ENCODE results near the gene CHADL. TPM values are rescaled to one million over a fixed set of nuclear protein-coding genes. Genes with fewer than 3 reads are reported as not detected.

CHADL gene
- total and polyA plus RNA-seq, 10 of the 15 experiments (the other 5 are each of a cell fraction or from before 2014, with no cell fraction given): 0.24 TPM; not detected in 9

DNA sequence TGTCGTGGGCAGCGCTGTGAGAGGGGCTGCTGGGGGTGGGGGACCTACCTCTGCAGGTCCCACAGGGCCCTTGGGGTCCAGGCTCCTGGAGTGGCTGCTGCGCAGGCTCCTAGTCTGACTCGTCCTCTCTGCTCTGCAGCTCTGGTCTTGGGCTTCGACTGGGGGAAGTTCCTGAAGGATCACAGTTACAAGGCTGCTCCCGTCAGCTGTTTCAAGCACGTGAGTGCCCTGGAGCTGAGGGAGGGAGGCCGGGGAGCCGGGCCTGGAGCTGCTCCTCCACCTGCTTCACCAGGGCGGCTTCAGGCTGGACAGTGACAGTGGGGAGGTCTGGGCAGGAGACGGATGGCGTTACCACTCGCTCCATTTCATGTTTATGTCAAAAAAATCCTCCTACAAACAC lies 23.7 kb downstream of the CHADL start:
- CTCF ChIA-PET: interaction anchor here (0.6 to 1.3 kb wide), 3 partner anchors 21 to 294 kb away, joined by 3 to 9 read pairs (median 3); no protein-coding TSS in a partner anchor
- Histone ChIP-seq H3K4me1 (ENCODE audit: control insufficient read depth, insufficient read depth, low read length) (peaks cover 12% of the 10 kb centered on the region), H3K9ac (ENCODE audit: control insufficient read depth, insufficient read depth, low read length) (no peak overlapping the region), H3K36me3 (ENCODE audit: control insufficient read depth in 2 of 2, insufficient read depth in 2 of 2, low read length in 1 of 2) (peaks cover 9 to 17% of the 10 kb centered on the region in 2 experiments), H3K4me3 (peak overlapping the region; percentile 5; the same call in 1 of the 2 replicates), H3K4me2 (ENCODE audit: control insufficient read depth, insufficient read depth) (peak overlapping the region; percentile 64; the same call in 1 of the 2 replicates), H2AFZ (ENCODE audit: control insufficient read depth, low read depth, low read length) (no peak overlapping the region), H3K27ac (ENCODE audit: control insufficient read depth, insufficient read depth) (peak overlapping the region; percentile 56), H3K79me2 (ENCODE audit: control insufficient read depth, insufficient read depth, low read length) (no peaks in the 10 kb centered on the region), H4K20me1 (ENCODE audit: control insufficient read depth, insufficient read depth) (no peaks in the 10 kb centered on the region), H3K9me3 (replicated peaks; ENCODE audit: control insufficient read depth, insufficient read depth, low read length) (no peaks in the 10 kb centered on the region; the same call in 2 of the 3 replicates), H3K27me3 (replicated peaks in 1 of 2; ENCODE audit: control insufficient read depth in 2 of 2, insufficient read depth in 2 of 2, low read length in 1 of 2) (no peaks in the 10 kb centered on the region)
- DNase-seq (ENCODE audit: low read depth, low spot score) (no peak), ATAC-seq (no peak), FAIRE-seq (no peak)
- whole genome bisulfite sequencing (ENCODE audit: insufficient coverage, insufficient replicate concordance, low lambda C conversion rate, missing lambda C conversion rate): 93% methylated on average over 13 of the region's 13 CpGs
- no peak for TF ChIP-seq STAT3 (IDR thresholded peaks at IDR 0.05; ENCODE audit: low read depth, low read length)
- TF ChIP-seq LARP7 (IDR thresholded peaks at IDR 0.05): no peak
- no peak for TF ChIP-seq HDGF (IDR thresholded peaks at IDR 0.05)
- TF ChIP-seq NFYB (IDR thresholded peaks at IDR 0.05; ENCODE audit: insufficient read depth, low read depth, low read length): no peak
- no peak for TF ChIP-seq RAD51 (IDR thresholded peaks at IDR 0.05)
- no peak for TF ChIP-seq TCF7 (IDR thresholded peaks at IDR 0.05; ENCODE audit: borderline replicate concordance)
- TF ChIP-seq RELA (IDR thresholded peaks at IDR 0.05; ENCODE audit: borderline replicate concordance, partially characterized antibody): no peak
- no peak for TF ChIP-seq PAX5 (IDR thresholded peaks at IDR 0.05; ENCODE audit: borderline replicate concordance, low read depth, low read length)
- TF ChIP-seq DPF2 (IDR thresholded peaks at IDR 0.05): no peak
- no peak for TF ChIP-seq NFIC (IDR thresholded peaks at IDR 0.05; ENCODE audit: low read depth, low read length)
- POLR2A ChIA-PET: interaction anchor here (1.2 to 1.5 kb wide), 2 partner anchors 7 to 164 kb away, joined by 3 to 5 read pairs; partner anchors contain the start of gene TEF
- SMC1A ChIA-PET (ENCODE audit: uncharacterized antibody, unreplicated experiment): interaction anchor here (1.0 to 1.5 kb wide), 2 partner anchors 21 to 294 kb away, joined by 3 read pairs; no protein-coding TSS in a partner anchor
- BruUV-seq (replicated peaks): no TSS peak
- intact Hi-C loops (cut with micrococcal nuclease; ENCODE audit: unreplicated experiment): no loop called here
- RAD21 ChIA-PET (ENCODE audit: unreplicated experiment): interaction anchor here (0.5 kb wide), 1 partner anchor 756 kb away, joined by 3 read pairs; no protein-coding TSS in a partner anchor
- in situ Hi-C loops (cut with MboI): no loop called here
